Naive thymus-derived CD8-positive, alpha-beta T cell (primary cell): ENCODE results near the gene RADIL. TPM values are rescaled to one million over a fixed set of nuclear protein-coding genes. Genes with fewer than 3 reads are reported as not detected.

Experiments used
- ATAC-seq, 2 donors: fragments of 150-1000 bp; cut with Tn5 transposase in 1 of 2; sonication (Bioruptor Pico), chemical (Tn5 transposase) in 1 of 2; 1 replicate in 1 of 2; 2 replicates in 1 of 2; pipeline ENCODE4 v1.10.0; 2021; ENCODE audit warnings: mild to moderate bottlenecking in 2 of 2, moderate library complexity in 2 of 2
- POLR2A ChIA-PET: fragments of 350-600 bp; sonication (Branson Sonifier 250); formaldehyde crosslinking; loops from one replicate; lab custom pipeline; 2021; ENCODE audit warnings: antibody characterized with exemption; lab: Charles Lee
- DNase-seq, 10 donors: peaks; one replicate each; pipeline versions ENCODE4 v3.0.0 to v3.0.0-alpha.2; 2020 to 2022
- H3K27ac Mint-ChIP-seq, 10 donors: one replicate each; pipeline ENCODE4 v1.8.0; 2020 to 2022; ENCODE audit warnings: mild to moderate bottlenecking in 10 of 10, mixed read lengths in 10 of 10, moderate library complexity in 4 of 10, inconsistent platforms in 1 of 10
- H3K27me3 Mint-ChIP-seq, 5 donors: one replicate each; pipeline ENCODE4 v1.8.0; 2021 to 2022; ENCODE audit warnings: mixed read lengths in 5 of 5
- H3K36me3 Mint-ChIP-seq, 3 donors: one replicate each; pipeline ENCODE4 v1.8.0; 2020 to 2022; ENCODE audit warnings: mixed read lengths in 3 of 3, mild to moderate bottlenecking in 2 of 3, inconsistent platforms in 1 of 3
- H3K4me1 Mint-ChIP-seq, 4 donors: one replicate each; pipeline ENCODE4 v1.8.0; 2021 to 2022; ENCODE audit warnings: mixed read lengths in 4 of 4
- H3K4me3 Mint-ChIP-seq, 10 donors: one replicate each; pipeline ENCODE4 v1.8.0; 2020 to 2022; ENCODE audit warnings: mild to moderate bottlenecking in 10 of 10, mixed read lengths in 10 of 10, moderate library complexity in 6 of 10, inconsistent platforms in 1 of 10
- H3K9me3 Mint-ChIP-seq, 9 donors: one replicate each; pipeline ENCODE4 v1.8.0; 2020 to 2022; ENCODE audit warnings: mixed read lengths in 9 of 9, mild to moderate bottlenecking in 3 of 9, inconsistent platforms in 1 of 9, moderate library complexity in 1 of 9
- polyA plus RNA-seq, 3 donors: library from polyadenylated mRNA; unstranded; fragments of 300-500 nt; fragmentation: Illumina TruSeq; gene quantifications; one replicate each; pipeline ENCODE4 v1.2.3, GENCODE V29; 2021
- total RNA-seq, 8 experiments: library from RNA in 2 of 8; stranded (reverse) in 2 of 8; gene quantifications; one replicate each; pipeline ENCODE4 v1.2.3 and lab custom pipeline; 2021 to 2026

RADIL gene
- total and polyA plus RNA-seq, 5 experiments from 2014 or later, result 0.02 to 0.18 (median 0.07) TPM; not detected in 2

DNA sequence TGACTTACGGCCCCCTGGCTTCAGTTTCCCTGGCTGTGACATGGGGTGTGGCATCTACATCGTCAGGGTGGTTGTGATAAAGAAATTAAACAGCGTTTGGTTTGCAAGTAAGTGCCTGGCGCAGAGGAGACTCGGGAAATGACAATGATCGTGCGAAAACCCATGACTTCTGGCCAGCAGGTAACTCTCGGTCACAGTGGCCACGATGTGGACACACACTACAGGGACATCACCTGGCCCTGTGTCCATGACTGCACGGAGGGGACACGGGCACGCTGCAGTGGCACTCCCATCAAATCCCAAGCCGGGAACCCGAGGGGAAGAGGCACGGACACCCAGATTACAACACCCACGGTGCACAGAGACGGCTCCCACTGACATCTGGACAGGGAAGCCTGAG lies 50.3 kb downstream of the RADIL start:
- ATAC-seq (no peak), DNase-seq (no peak)
- H3K4me1 Mint-ChIP-seq, result peaks cover 4 to 7% (median 4%) of the 10 kb centered on the region in 4 donors
- no peak overlapping the region for H3K27ac Mint-ChIP-seq
- H3K9me3 Mint-ChIP-seq, result no peaks in the 10 kb centered on the region
- H3K4me3 Mint-ChIP-seq, result no peak overlapping the region
- H3K36me3 Mint-ChIP-seq, result no peaks in the 10 kb centered on the region
- no peaks in the 10 kb centered on the region for H3K27me3 Mint-ChIP-seq
- POLR2A ChIA-PET, result interaction anchor here (0.7 kb wide), 1 partner anchor 357 kb away, joined by 6 read pairs; no protein-coding TSS in a partner anchor

DNA sequence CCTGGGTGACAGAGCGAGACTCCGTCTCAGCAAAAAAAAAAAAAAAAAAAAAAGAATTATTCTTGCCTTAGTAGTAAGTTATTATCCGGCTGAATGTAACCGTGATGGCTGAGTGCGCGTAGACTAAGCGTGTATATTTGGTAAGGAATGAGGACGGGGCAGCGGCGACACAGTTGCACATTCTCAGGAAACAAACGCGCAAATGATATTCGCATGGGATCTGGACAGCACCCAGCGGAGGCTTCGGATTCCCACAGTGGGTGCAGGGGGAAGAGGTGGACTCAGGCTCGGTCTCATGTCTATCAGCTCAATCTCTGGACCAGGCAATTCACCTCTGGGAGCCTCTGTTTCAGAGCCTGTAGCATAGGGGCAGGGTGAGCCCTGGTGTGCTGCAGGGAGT lies 50.8 kb downstream of the RADIL start:
- Mint-ChIP-seq H3K9me3 (no peaks in the 10 kb centered on the region), H3K4me3 (no peak overlapping the region), H3K4me1 (peaks cover 4 to 7% (median 4%) of the 10 kb centered on the region in 4 donors), H3K36me3 (no peaks in the 10 kb centered on the region), H3K27ac (no peak overlapping the region), H3K27me3 (no peaks in the 10 kb centered on the region)
- POLR2A ChIA-PET, result interaction anchor here (0.7 kb wide), 1 partner anchor 356 kb away, joined by 6 read pairs; no protein-coding TSS in a partner anchor
- DNase-seq (no peak), ATAC-seq (no peak)

- no peaks in the 10 kb centered on the region for H3K9me3 Mint-ChIP-seq
- H3K4me1 Mint-ChIP-seq, result peaks cover 4 to 7% (median 4%) of the 10 kb centered on the region in 4 donors
- POLR2A ChIA-PET, result no interaction called here
- H3K27ac Mint-ChIP-seq, result no peak overlapping the region
- no peak overlapping the region for H3K4me3 Mint-ChIP-seq
- no peaks in the 10 kb centered on the region for H3K36me3 Mint-ChIP-seq
- no peak for DNase-seq
- no peaks in the 10 kb centered on the region for H3K27me3 Mint-ChIP-seq
- no peak for ATAC-seq
Observed at GRCh38 chr7:4831723-4832495, 51.6 kb downstream of the RADIL start.

DNA sequence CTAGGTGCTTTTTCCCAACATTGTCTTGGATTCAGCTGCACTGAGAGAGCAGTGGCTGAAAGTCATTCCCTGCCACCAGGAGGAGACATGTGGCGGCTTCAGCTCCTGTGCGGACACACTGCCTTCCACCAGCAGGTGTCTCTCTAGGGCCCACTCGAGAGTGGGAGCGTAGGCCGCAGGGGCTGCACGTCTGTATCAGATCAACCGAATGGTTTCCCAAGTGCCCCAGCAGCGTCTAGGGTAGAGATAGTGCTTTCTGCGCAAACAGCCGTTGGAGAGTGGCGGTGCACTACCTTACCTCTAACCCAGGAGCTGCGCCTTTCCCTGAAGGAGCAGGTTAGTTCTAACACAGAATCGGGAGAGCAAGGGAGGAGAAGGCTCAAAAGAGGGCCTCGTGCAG lies 53.3 kb downstream of the RADIL start:
- H3K27me3 Mint-ChIP-seq, result peaks cover 0 to 2% (median 0%) of the 10 kb centered on the region in 5 donors
- H3K36me3 Mint-ChIP-seq, result no peaks in the 10 kb centered on the region
- no peaks in the 10 kb centered on the region for H3K9me3 Mint-ChIP-seq
- peak overlapping the region in 1 of 10 donors; percentile 60 for H3K27ac Mint-ChIP-seq
- DNase-seq (peak; percentile 30 to 80 (median 60)), ATAC-seq (peak; percentile 96 to 97)
- H3K4me3 Mint-ChIP-seq, result no peak overlapping the region
- peaks cover 4 to 7% (median 4%) of the 10 kb centered on the region in 4 donors for H3K4me1 Mint-ChIP-seq
- POLR2A ChIA-PET, result interaction anchor here (0.6 kb wide), 1 partner anchor 343 kb away, joined by 3 read pairs; no protein-coding TSS in a partner anchor

GRCh38 chr7:4828720-4829383 lies 54.7 kb downstream of the RADIL start:
- H3K27me3 Mint-ChIP-seq, result peaks cover 0 to 4% (median 0%) of the 10 kb centered on the region in 5 donors
- POLR2A ChIA-PET, result no interaction called here
- no peak overlapping the region for H3K4me3 Mint-ChIP-seq
- peaks cover 4 to 7% (median 4%) of the 10 kb centered on the region in 4 donors for H3K4me1 Mint-ChIP-seq
- no peaks in the 10 kb centered on the region for H3K36me3 Mint-ChIP-seq
- H3K9me3 Mint-ChIP-seq, result no peaks in the 10 kb centered on the region
- ATAC-seq (no peak), DNase-seq (no peak)
- H3K27ac Mint-ChIP-seq, result no peak overlapping the region

- POLR2A ChIA-PET, result no interaction called here
- Mint-ChIP-seq H3K36me3 (no peaks in the 10 kb centered on the region), H3K4me3 (no peak overlapping the region), H3K27ac (peak overlapping the region in 1 of 10 donors; percentile 59), H3K4me1 (peaks cover 1 to 3% (median 2%) of the 10 kb centered on the region in 4 donors), H3K9me3 (no peaks in the 10 kb centered on the region), H3K27me3 (peaks cover 0 to 9% (median 8%) of the 10 kb centered on the region in 5 donors)
- ATAC-seq, result no peak
- no peak for DNase-seq
Observed at GRCh38 chr7:4825081-4825480, 58.4 kb downstream of the RADIL start.

GRCh38 chr7:4824120-4824775 lies 59.3 kb downstream of the RADIL start:
- Mint-ChIP-seq H3K36me3 (no peaks in the 10 kb centered on the region), H3K27ac (peak overlapping the region in 1 of 10 donors; percentile 29), H3K4me3 (no peak overlapping the region), H3K9me3 (no peaks in the 10 kb centered on the region), H3K4me1 (no peaks in the 10 kb centered on the region), H3K27me3 (peaks cover 0 to 17% (median 10%) of the 10 kb centered on the region in 5 donors)
- DNase-seq (peak in 1 of 10 donors; percentile 55), ATAC-seq (no peak)
- POLR2A ChIA-PET, result no interaction called here

DNA sequence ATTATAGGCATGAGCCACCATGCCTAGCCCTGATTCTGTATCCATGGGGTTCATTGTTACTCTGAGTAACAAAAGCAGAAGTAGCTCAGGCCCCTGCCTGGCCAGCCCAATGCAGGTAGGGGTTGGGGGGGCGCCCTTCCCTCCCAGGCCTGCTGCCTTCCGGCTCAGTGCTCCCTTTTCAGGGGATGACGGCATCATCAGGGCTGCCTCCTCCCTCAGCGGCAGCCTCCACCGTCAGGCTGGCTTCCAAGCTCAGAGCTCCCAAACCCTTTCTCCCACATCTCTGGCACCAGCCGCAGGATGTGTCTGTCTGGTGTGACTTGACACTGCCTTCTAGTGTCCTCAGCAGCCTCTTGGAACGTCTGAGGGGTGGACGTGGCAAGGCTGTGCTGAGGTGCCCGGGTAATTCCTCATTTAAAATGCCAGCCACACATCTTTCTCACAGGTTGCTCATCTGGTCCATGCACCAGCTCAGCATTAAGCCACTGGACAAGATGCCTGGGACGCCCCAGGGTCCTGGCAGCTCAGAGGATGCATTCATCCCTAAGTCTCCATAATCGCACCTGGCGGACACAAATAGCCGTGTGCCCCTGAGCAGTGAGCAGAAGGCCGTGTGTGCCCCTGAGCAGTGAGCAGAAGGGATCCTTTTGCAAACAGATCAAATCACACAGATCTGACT lies 59.9 kb downstream of the RADIL start:
- no peak for ATAC-seq
- no peak overlapping the region for H3K4me3 Mint-ChIP-seq
- peaks cover 0 to 18% (median 11%) of the 10 kb centered on the region in 5 donors for H3K27me3 Mint-ChIP-seq
- H3K4me1 Mint-ChIP-seq, result no peaks in the 10 kb centered on the region
- H3K27ac Mint-ChIP-seq, result no peak overlapping the region
- no peaks in the 10 kb centered on the region for H3K9me3 Mint-ChIP-seq
- DNase-seq, result peak in 1 of 10 donors; percentile 27
- POLR2A ChIA-PET, result no interaction called here
- H3K36me3 Mint-ChIP-seq, result no peaks in the 10 kb centered on the region

- Mint-ChIP-seq H3K4me1 (no peaks in the 10 kb centered on the region), H3K27me3 (peaks cover 0 to 18% (median 11%) of the 10 kb centered on the region in 5 donors), H3K27ac (no peak overlapping the region), H3K9me3 (no peaks in the 10 kb centered on the region), H3K36me3 (no peaks in the 10 kb centered on the region), H3K4me3 (no peak overlapping the region)
- DNase-seq (peak in 1 of 10 donors; percentile 9), ATAC-seq (no peak)
- POLR2A ChIA-PET, result no interaction called here
Observed at GRCh38 chr7:4822677-4823076, 60.8 kb downstream of the RADIL start.

DNA sequence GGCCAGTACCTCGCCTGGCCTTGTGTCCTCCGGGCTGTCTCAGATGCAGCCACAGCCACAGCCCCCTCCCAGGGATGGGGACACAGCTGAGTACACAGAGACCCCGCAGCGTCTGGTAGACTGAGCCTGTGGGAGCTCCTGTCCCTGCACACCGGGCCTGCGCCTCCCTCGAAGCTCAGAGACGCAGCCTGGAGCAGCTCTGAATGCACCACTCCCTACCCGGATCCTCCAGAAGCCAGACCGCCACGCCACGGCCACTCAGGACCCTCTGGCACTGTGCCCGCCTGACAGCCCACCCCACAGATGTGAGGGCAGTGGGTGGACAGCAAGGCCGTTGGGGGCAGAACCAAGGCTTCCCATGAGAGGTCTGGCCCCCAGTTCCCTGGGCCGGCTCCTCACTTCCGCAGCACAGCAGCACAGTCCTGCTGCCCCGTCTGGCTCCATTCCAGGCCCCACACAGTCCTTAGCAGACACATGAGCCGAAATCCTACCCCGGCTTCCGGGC lies 62.5 kb downstream of the RADIL start:
- Mint-ChIP-seq H3K9me3 (no peaks in the 10 kb centered on the region), H3K36me3 (no peaks in the 10 kb centered on the region), H3K27me3 (peaks cover 0 to 21% (median 11%) of the 10 kb centered on the region in 5 donors), H3K4me3 (no peak overlapping the region), H3K4me1 (no peaks in the 10 kb centered on the region), H3K27ac (no peak overlapping the region)
- ATAC-seq (no peak), DNase-seq (peak in 1 of 10 donors; percentile 53)
- POLR2A ChIA-PET, result no interaction called here

DNA sequence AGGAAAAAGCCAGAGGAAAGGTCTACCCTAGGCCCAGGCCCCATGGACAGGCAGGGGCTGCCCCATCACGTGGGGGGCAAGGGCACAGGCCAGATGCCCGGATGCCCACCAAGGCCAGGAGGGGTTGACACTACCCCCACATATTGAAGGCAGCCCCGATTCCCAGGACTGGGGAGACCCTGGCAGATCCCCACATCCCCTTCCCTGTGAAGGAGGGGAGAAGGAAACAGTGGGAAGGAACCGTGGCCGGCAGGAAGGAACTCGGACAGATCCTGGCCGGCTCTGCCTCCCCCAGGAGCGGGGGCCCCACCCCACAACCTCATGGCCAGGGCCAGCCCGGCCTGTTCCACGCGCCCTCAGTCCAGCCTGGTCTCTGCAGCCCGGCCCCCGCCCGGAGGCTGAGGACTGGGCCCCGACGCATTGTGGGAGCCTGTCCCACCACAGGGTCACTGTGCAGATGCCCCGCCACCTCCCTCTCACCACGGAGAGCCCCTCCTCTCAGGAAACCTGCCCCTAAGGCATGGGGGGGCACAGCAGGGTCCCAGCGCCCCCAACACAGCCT lies 63.0 kb downstream of the RADIL start:
- no peak overlapping the region for H3K27ac Mint-ChIP-seq
- H3K27me3 Mint-ChIP-seq, result peaks cover 0 to 21% (median 11%) of the 10 kb centered on the region in 5 donors
- POLR2A ChIA-PET, result no interaction called here
- H3K36me3 Mint-ChIP-seq, result no peaks in the 10 kb centered on the region
- DNase-seq (peak in 1 of 10 donors; percentile 55), ATAC-seq (no peak)
- H3K4me1 Mint-ChIP-seq, result no peaks in the 10 kb centered on the region
- no peak overlapping the region for H3K4me3 Mint-ChIP-seq
- H3K9me3 Mint-ChIP-seq, result no peaks in the 10 kb centered on the region
